ENCODE data around the gene PTPRC.

PTPRC gene

DNA sequence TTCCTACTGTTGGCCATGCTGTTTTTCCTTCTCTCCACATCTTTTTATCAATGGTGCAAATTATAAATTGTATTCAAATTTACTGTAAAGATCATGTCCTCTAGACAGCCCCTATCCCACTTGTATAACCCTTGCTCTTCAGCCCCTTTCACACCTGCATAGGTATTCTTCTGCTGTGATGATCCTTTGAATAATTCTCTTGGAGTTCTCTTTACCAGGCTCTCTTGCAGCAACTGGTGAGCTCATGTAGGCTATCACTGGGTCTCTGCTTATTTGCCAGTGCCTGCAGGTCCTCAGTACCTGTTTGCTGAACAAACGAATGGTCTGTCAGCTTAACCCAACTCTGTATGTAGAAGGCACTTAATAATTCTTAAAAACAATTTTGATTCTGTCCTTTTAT, 8.2 kb downstream of the PTPRC start:
- DNase-seq (ENCODE audit: low spot score), result no peak

- no peak for DNase-seq (ENCODE audit: low spot score)
Observed at GRCh38 chr1:198648592-198648991, 9.8 kb downstream of the PTPRC start.

GRCh38 chr1:198649232-198649967, 10.6 kb downstream of the PTPRC start:
- DNase-seq (ENCODE audit: low spot score), result no peak

GRCh38 chr1:198649968-198650338, 11.1 kb downstream of the PTPRC start:
- DNase-seq (ENCODE audit: low spot score), result no peak

DNA sequence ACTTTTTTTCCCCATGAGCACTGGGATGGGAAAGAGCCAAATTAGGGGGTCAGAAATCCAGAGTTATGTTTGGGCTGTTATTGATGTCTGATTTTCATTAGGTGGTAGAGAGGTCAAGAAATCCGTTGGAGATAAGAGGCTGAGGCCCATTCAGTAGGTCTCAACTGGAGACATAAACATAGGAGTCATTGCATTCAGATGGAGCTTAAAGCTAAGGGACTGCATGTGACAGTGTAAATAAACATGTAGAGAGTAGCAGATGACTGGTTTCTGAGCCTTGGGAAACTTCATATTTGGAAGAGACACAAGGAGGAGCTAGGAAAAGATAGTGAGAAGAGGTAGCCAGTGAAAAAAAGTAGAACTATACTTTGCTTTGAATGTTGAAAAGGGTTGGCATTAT, 11.7 kb downstream of the PTPRC start:
- DNase-seq (ENCODE audit: low spot score), result no peak

DNA sequence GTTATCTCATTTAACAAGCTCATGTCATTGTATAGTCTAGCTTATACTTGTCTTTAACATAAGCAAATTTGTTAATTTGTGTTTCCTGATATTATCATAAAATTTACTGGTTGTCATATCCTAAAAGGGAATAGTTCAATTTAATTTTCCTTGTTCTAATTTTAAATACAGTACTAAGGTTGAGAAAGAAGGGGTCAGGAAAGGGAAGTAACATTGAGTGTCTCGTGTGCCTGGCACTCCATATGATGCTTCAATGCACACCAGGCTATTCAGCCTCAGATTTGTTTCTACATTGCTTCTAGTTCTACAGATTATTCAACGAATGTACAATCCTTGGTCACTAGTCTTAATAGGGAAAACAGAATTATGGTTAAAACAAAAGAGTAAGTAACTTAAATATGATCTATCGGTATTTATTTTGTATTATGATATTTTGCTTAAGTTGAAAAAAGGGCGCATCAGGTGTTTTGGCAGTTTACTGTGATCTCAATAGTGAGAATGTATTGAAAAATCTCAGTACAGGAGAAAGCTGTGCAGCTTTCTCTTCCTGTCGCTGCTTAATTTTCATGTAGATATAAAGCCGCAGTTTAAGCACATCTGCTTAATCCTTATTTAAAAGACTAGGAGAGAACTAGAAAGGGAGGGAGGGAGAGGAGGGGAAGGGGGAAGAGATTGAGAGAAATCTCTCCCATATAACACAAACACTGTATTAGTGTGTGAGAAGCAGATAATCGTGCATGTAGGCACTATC, 13.0 kb downstream of the PTPRC start:
- DNase-seq (ENCODE audit: low spot score), result no peak

- no peak for DNase-seq (ENCODE audit: low spot score)
Observed at GRCh38 chr1:198653808-198654413, 15.1 kb downstream of the PTPRC start.

DNA sequence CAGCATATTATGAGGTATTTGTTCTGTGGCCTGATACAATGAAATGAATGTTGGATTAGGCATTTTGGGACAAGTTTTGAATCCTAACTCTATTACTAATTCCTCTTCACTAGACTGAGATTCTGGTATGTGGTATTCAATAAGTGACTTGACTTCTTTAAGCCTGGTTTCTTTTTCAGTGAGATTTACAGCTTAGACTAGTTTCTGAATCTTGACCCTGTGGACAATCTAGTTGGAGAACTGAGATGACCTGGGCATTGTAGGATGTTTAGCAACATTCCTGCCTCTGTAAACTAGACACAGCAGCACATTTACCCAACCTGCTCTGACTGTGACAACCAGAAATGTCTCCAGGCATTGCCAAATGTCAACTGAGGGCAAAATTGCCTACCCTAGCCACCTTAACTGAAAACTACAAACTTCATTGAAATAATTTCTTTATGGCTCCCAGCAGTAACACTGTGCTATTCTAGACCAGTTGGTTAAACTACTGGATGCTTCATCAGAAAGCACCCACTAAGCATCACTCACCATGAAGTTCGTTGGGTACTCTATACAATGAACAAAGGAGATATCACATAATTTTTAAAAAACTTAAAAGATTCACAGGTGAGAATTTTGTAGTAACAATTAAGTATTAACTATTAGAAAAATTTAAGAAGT, 16.8 kb downstream of the PTPRC start:
- peak; percentile 35 for DNase-seq (ENCODE audit: low spot score)

DNA sequence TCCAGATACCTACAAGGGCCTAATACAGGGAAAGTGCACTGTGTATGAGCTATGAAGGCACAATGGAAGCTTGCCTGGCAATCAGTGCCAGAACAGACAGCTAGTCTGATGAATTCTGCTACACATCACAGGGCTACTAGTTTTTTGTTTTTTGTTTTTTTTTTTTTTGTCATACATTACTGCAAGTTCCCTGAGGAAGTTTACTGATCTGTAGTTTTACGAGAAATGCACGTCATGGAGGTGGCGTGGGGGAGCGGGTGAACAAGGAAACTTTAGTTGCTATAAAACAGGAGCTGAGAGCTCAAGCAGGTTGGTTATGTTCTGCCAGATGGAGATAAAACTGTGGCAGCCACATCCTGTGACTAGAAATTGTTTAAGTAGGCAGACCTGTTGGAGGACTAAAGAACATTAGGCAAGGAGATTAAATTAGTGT, 17.7 kb downstream of the PTPRC start:
- DNase-seq (ENCODE audit: low spot score), result no peak

DNA sequence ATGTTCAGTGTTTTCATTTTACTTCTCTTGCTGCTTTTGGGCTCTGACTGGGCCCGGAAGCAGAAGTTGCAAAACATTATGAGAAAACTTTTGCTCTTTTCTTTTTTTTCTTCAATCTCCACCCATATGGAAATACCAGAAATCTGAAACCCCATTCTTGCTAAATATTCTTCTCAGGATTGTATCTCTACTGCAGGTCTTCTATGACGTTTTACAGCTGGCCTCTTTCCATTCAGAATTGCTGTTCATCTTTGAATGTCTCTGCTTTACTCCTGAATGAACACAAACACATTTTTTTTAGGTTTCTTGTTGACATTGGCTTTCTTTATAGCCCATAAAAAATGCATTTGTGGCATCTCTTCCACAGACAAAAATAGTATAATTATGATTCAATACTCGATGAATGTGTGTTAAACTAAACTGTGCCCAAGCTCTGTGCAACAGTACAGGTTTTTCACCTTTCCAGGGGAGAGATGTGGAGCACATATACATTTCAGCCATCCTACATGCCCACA, 18.8 kb downstream of the PTPRC start:
- DNase-seq (ENCODE audit: low spot score), result peak; percentile 87

- DNase-seq (ENCODE audit: low spot score), result no peak
Observed at GRCh38 chr1:198660341-198661261, 21.8 kb downstream of the PTPRC start.

- DNase-seq (ENCODE audit: low spot score), result no peak
Observed at GRCh38 chr1:198662821-198663220, 24.0 kb downstream of the PTPRC start.

- DNase-seq (ENCODE audit: low spot score), result no peak
Observed at GRCh38 chr1:198664068-198664788, 25.4 kb downstream of the PTPRC start.

DNA sequence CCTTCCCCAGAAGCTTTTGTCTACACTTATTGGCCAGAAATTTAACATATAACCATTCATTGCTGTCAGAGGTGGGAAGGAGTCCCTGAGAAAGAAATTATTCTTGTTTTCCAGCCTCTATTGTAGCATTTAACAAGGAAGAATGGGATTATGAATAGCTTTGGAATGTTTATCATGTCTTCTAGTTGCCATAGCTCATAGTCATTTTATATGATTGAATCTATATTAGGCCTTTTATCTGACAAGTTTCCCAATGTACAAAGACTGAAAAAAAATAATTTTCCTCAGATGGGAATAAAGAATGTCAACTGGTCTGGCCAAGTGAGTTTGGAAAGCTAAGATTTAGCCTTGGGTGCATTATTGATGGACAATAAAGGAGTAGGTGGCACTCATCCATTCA, 28.3 kb downstream of the PTPRC start:
- DNase-seq (ENCODE audit: low spot score), result peak; percentile 6

- no peak for DNase-seq (ENCODE audit: low spot score)
Observed at GRCh38 chr1:198667807-198668206, 29.0 kb downstream of the PTPRC start.

DNA sequence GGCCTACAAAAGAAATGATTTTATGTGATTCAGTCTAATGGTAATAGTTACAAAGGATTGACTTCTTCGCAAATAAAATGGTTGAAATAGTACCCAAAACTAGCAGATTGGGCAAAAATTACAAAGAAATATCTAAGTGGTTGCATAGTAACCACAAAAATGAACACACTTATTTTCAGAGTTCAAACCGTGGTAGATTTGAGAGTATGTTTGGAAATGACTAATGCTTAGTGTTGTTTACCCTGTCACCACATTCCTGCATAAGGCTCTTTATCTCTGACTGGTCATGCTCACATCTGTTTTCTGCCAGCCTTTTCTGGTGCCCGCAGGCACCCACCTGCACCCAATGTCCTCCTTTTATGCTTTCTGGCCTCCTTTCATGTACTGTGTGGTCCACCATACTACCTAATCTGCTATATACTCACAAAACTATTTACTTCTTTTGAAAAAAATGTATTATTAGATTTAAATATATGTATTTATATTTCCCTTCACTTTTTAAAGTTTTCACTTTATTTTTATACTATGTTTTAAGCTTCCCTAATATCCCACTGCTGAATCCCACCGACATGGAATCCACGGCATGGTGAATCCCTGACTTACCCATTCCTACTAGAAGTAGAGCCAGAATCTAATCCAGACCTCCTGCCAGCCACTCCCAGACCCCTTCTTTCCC, 30.3 kb downstream of the PTPRC start:
- peak; percentile 83 for DNase-seq (ENCODE audit: low spot score)

GRCh38 chr1:198669771-198670170, 30.9 kb downstream of the PTPRC start:
- DNase-seq (ENCODE audit: low spot score), result no peak

DNA sequence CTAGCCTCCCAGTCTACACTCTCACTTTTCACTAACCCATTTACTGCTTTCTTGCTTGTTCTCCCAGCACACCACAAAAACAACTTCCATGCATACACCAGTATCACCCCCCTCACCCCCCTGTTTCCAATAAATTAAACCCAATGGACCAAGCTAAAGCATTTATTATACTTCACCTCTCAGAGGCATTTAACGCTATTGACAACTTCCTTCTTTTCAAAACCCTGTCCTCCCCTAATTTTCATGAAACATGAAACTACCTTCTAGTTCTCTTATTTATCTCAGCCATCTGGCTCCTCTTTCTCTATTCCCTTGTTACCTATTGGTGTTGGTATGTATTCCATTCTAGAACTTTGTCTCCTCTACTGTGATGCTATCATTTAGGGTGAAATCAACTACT, 32.3 kb downstream of the PTPRC start:
- no peak for DNase-seq (ENCODE audit: low spot score)

- DNase-seq (ENCODE audit: low spot score), result peak; percentile 75
Observed at GRCh38 chr1:198672124-198672523, 33.3 kb downstream of the PTPRC start.

DNA sequence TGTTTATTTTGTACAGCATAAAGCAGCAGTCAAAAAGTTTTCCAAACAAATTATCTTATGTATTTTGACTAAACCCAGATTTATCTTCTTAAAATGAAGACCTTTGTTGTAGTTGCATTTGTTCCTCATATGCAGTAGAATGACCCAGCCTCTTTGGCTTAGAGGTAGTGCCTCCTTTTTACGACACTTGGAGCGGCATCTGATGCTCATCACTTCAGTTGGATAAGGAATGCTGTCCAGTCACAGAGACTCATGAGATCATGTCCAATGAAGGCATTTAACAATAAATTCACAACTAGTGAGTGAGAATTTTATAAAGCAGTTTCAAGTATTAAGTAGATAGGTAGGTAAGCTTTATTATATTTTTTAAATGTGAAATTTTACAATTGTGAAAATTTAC, 35.2 kb downstream of the PTPRC start:
- DNase-seq (ENCODE audit: low spot score), result no peak
